VCaP (cell line): ENCODE measurements around the gene RELCH.

Experiments used
- H3K27ac ChIP-seq: fragments of 450-650 bp; 2 replicates; pipeline ENCODE4 v1.5.1; 2017
- TF ChIP-seq, protein P1 (sequence below): fragments of 450-650 bp; conservative IDR thresholded peaks from 2 replicates; pipeline ENCODE4 v1.5.1; 2017; ENCODE audit warnings: mild to moderate bottlenecking, moderate library complexity

RELCH gene

DNA sequence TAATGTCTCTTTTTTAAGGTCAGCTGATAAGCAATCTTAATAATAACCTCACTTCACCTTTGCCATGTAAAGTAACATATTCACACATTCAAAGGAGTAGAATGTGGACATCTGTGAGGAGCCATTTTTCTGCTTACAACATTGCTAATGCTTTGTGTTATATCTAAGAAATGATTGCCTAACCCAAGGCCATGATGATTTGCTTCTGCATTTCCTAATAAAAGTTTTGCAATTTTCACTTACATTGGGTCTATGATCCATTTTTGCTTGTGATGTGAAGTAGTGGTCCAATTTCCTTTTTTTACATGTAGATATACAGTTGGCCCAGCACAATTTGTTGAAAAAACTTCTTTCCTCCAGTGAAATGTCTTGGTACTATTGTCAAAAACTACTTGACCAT, 22.0 kb downstream of the RELCH start:
- H3K27ac ChIP-seq: no peak overlapping the region
- TF ChIP-seq, protein P1, sequence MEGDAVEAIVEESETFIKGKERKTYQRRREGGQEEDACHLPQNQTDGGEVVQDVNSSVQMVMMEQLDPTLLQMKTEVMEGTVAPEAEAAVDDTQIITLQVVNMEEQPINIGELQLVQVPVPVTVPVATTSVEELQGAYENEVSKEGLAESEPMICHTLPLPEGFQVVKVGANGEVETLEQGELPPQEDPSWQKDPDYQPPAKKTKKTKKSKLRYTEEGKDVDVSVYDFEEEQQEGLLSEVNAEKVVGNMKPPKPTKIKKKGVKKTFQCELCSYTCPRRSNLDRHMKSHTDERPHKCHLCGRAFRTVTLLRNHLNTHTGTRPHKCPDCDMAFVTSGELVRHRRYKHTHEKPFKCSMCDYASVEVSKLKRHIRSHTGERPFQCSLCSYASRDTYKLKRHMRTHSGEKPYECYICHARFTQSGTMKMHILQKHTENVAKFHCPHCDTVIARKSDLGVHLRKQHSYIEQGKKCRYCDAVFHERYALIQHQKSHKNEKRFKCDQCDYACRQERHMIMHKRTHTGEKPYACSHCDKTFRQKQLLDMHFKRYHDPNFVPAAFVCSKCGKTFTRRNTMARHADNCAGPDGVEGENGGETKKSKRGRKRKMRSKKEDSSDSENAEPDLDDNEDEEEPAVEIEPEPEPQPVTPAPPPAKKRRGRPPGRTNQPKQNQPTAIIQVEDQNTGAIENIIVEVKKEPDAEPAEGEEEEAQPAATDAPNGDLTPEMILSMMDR: no peak

DNA sequence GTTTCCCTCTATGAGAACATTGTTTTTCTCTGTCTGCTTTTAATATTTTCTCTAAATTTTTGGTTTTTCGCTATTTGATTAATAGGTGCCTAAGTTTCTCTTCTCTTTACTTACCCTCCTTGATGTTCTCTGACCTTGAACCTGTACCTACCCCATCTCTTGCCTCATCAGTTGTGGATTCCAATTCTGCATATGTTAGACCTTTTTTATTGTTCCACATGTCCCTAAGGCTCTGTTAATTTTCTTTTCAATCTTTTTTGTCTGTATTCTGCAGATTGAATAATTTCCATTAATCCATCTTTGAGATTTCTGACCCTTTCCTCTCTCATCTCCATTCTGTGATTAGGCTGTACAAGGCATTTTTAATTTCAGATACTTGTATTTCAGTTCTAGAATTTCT, 23.1 kb downstream of the RELCH start:
- no peak overlapping the region for H3K27ac ChIP-seq
- TF ChIP-seq, protein P1: no peak

DNA sequence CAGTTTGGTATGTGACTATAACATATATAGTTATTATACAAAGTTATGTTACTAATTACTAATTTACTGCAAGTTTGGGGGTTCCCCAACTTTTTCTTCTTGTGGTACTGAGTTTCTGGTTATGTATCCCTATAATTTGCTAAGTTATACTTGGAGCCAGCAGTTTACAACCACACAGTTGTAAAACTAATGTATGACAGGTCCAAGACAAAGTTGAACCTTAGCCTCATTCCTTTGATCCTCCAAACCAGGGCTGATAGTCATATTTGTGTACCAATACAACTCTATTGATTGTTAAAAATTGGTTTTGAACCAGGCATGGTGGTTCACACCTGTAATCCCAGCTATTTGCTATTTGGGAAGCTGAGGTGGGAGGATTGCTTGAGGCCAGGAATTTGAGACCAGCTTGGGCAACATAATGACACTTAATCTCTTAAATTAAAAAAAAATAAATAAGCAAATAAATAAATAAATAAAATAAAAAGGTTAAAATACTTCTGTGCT, 24.3 kb downstream of the RELCH start:
- TF ChIP-seq, protein P1: no peak
- no peak overlapping the region for H3K27ac ChIP-seq

DNA sequence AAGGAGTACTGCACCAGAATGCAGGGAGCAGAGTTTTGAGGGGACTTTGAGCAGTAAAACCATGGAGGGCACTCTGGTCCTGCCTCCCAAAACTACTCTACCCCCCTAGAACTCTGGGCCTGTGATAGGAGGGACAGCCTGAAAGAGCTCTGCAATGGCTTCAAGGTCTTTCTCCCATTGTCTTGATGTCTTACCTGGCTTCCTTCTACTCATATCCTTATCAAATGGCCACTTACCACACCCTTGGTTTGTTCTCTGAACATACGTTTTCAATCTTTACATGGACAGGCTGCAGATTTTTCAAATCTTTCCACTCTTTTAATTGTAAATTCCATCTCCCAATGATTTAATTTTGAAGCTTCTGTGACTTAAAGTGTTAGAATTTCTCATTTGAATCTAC, 27.7 kb downstream of the RELCH start:
- H3K27ac ChIP-seq: no peak overlapping the region
- TF ChIP-seq, protein P1: no peak

DNA sequence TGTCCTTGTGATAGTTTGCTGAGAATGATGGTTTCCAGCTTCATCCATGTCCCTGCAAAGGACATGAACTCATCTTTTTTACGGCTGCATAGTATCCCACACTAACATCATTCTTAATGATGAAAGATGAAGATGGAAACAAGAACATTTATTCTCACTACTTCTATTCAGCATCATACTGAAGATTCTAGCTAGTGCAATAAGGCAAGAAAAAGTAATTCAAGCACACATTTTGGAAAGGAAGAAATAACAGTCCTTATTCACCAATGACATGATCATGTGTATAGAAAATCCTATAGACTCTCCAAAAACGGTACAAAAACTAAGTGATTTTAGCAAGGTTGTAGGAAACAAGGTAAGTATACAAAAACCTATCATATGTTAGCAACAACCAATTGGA, 37.2 kb downstream of the RELCH start:
- TF ChIP-seq, protein P1: no peak
- no peak overlapping the region for H3K27ac ChIP-seq

DNA sequence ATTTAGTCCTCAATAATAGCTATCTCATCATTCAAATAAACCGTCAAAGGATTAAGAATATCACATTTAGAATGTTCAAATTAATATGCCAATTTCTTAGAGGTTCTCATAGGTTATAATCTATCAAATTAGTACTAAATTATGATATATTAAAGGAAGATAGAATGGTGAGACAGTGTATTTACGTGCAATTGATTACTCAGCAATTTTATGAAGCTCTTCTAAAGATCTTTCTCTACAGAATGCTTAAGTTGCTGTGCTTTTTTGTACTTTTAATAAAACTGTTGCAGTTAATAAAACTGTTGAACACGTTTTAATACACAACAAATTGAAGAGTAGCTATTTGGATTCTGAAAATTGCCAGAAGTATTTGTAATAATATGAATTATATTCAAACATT, 39.0 kb downstream of the RELCH start:
- H3K27ac ChIP-seq: no peak overlapping the region; the same call in 1 of the 2 replicates
- TF ChIP-seq, protein P1: no peak

DNA sequence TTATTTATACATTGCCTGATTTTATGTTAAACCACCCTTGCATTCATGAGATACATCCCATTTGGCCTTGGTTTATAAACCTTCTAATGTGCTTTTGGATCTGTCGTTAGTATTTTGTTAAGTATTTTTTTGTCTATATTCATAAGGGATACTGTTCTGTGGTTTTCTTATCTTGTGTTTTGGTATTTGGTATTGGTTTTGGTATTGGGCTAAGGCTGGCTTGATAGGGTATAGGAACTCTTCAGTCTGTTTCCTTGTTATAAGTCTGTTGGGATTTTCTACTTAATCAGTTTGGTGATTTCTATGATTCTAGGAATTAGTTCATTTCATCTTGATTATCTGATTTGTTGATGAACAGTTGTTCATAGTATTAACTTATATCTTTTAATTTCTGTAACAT, 49.2 kb downstream of the RELCH start:
- no peak overlapping the region for H3K27ac ChIP-seq
- TF ChIP-seq, protein P1: no peak

DNA sequence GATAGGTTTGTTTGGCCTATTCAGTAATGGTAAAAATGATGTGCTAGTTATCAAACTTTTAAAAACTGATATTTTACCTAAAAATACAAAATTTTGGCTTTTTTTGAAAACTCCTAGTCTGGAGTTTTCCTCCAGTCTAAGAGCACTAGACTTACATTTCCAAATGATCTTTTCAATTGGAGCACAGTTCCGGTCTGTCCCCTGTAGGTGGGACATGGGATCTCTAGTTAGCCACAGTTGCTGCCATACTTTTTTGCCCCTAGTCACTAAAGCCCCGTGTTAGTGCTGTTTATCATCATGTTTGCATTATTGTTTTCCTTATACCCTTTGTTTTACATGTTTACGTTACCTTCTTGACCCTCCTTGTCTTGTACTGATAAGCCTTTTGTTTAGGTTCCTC, 52.4 kb downstream of the RELCH start:
- TF ChIP-seq, protein P1: no peak

More for the DNA sequence above, 52.4 kb downstream of the RELCH start:
- H3K27ac ChIP-seq: no peak overlapping the region
